HepG2 (cell line): ENCODE data around the gene SPHK1. TPM values are rescaled to one million over a fixed set of nuclear protein-coding genes. Genes with fewer than 3 reads are reported as not detected.

Source experiments
- AHR ChIP-seq: IDR thresholded peaks from 2 replicates; pipeline ENCODE4 v1.6.1; 2018; ENCODE audit warnings: missing genetic modification reagents, missing compliant biosample characterization
- ARNT2 ChIP-seq: sonication (generic); formaldehyde crosslinking; IDR thresholded peaks from 2 replicates; pipeline ENCODE4 v1.8.0; 2022; ENCODE audit warnings: mild to moderate bottlenecking, low read depth, missing genetic modification reagents, moderate library complexity
- ATF5 ChIP-seq: sonication (generic); formaldehyde crosslinking; IDR thresholded peaks from 2 replicates; pipeline ENCODE4 v1.4.0; 2020; ENCODE audit warnings: mild to moderate bottlenecking, low read depth, missing genetic modification reagents
- FOXM1 ChIP-seq: sonication (generic); formaldehyde crosslinking; IDR thresholded peaks from 2 replicates; pipeline ENCODE4 v1.5.0; 2020; ENCODE audit warnings: missing genetic modification reagents
- GABPB1 ChIP-seq: IDR thresholded peaks from 2 replicates; pipeline ENCODE4 v1.6.1; 2016; ENCODE audit warnings: mild to moderate bottlenecking, missing genetic modification reagents, moderate library complexity, missing compliant biosample characterization
- GFI1 ChIP-seq: sonication (generic); formaldehyde crosslinking; IDR thresholded peaks from 2 replicates; pipeline ENCODE4 v1.5.0; 2020; ENCODE audit warnings: missing genetic modification reagents, mild to moderate bottlenecking, borderline replicate concordance
- GLMP ChIP-seq: sonication (generic); formaldehyde crosslinking; IDR thresholded peaks from 2 replicates; pipeline ENCODE4 v1.9.0; 2021; ENCODE audit warnings: missing genetic modification reagents, mild to moderate bottlenecking, borderline replicate concordance
- HDAC6 ChIP-seq: fragments of 200-600 bp; sonication (generic); IDR thresholded peaks from 2 replicates; pipeline ENCODE4 v1.7.0; 2017; ENCODE audit warnings: mild to moderate bottlenecking, antibody characterized with exemption, low read length, low read depth
- HNRNPLL ChIP-seq: fragments of 200-400 bp; formaldehyde crosslinking; IDR thresholded peaks from 2 replicates; pipeline ENCODE4 v1.6.1; 2017; ENCODE audit warnings: mild to moderate bottlenecking, low read depth, low read length; ENCODE audit not compliant: poor library complexity, severe bottlenecking
- HOXA5 ChIP-seq: sonication (generic); formaldehyde crosslinking; IDR thresholded peaks from 2 replicates; pipeline ENCODE4 v1.4.0; 2020; ENCODE audit warnings: missing genetic modification reagents
- IRX3 ChIP-seq: sonication (generic); formaldehyde crosslinking; IDR thresholded peaks from 2 replicates; pipeline ENCODE4 v1.8.1; 2023; ENCODE audit warnings: mild to moderate bottlenecking, low read depth, missing genetic modification reagents, borderline replicate concordance
- JUNB ChIP-seq: sonication (generic); formaldehyde crosslinking; IDR thresholded peaks from 2 replicates; pipeline ENCODE4 v1.8.0; 2022; ENCODE audit warnings: missing genetic modification reagents, mild to moderate bottlenecking, borderline replicate concordance
- KDM4B ChIP-seq: sonication (generic); formaldehyde crosslinking; IDR thresholded peaks from 2 replicates; pipeline ENCODE4 v1.4.0; 2020; ENCODE audit warnings: missing genetic modification reagents
- MIER3 ChIP-seq: IDR thresholded peaks from 2 replicates; pipeline ENCODE4 v1.6.1; 2016; ENCODE audit warnings: missing compliant biosample characterization, borderline replicate concordance
- SETDB1 ChIP-seq: sonication (generic); formaldehyde crosslinking; IDR thresholded peaks from 2 replicates; pipeline ENCODE4 v1.5.1; 2020; ENCODE audit warnings: missing genetic modification reagents, mild to moderate bottlenecking, borderline replicate concordance
- SIN3B ChIP-seq: fragments of 150-350 bp; IDR thresholded peaks from 2 replicates; pipeline ENCODE4 v1.6.1; 2014; ENCODE audit warnings: low read length
- TAF1 ChIP-seq: sonication (generic); formaldehyde crosslinking; IDR thresholded peaks from 2 replicates; pipeline ENCODE4 v1.4.0; 2020; ENCODE audit warnings: missing genetic modification reagents
- TGIF2 ChIP-seq: IDR thresholded peaks from 2 replicates; pipeline ENCODE4 v1.6.1; 2016; ENCODE audit warnings: control low read depth, missing compliant biosample characterization
- ZFP36L2 ChIP-seq: sonication (generic); formaldehyde crosslinking; IDR thresholded peaks from 2 replicates; pipeline ENCODE4 v1.4.0; 2020; ENCODE audit warnings: missing genetic modification reagents
- ZNF280B ChIP-seq: sonication (generic); formaldehyde crosslinking; IDR thresholded peaks from 2 replicates; pipeline ENCODE4 v1.5.0; 2020; ENCODE audit warnings: missing genetic modification reagents, mild to moderate bottlenecking, borderline replicate concordance
- ZNF282 ChIP-seq: fragments of 450-650 bp; IDR thresholded peaks from 2 replicates; pipeline ENCODE4 v1.6.1; 2018; ENCODE audit not compliant: partially characterized antibody
- ZNF350 ChIP-seq: sonication (generic); formaldehyde crosslinking; IDR thresholded peaks from 2 replicates; pipeline ENCODE4 v1.4.0; 2020; ENCODE audit warnings: mild to moderate bottlenecking, low read depth, missing genetic modification reagents, borderline replicate concordance
- ZNF512 ChIP-seq: sonication (generic); formaldehyde crosslinking; IDR thresholded peaks from 2 replicates; pipeline ENCODE4 v1.4.0; 2020; ENCODE audit warnings: mild to moderate bottlenecking, missing genetic modification reagents
- ZNF776 ChIP-seq: sonication (generic); formaldehyde crosslinking; IDR thresholded peaks from 2 replicates; pipeline ENCODE4 v1.4.0; 2020; ENCODE audit warnings: mild to moderate bottlenecking, missing genetic modification reagents
- polyA plus RNA-seq, 8 experiments: library from polyadenylated mRNA; depleted of rRNA in 3 of 8; stranded (reverse) in 7 of 8; unstranded in 1 of 8; fragments of >200 nt; fragmentation: Illumina TruSeq in 4 of 8; extraction: Trizol in 4 of 8; gene quantifications; 2 replicates each; pipeline versions ENCODE4 v1.2.1 to v1.2.3, GENCODE V29; 2011 to 2016; ENCODE audit warnings: low read depth in 4 of 8, missing spikeins in 1 of 8, mixed read lengths in 1 of 8; ENCODE audit not compliant: insufficient read depth in 1 of 8
- total RNA-seq, 5 experiments: library from RNA; depleted of rRNA; stranded (reverse); fragments of >200 nt; fragmentation: Illumina TruSeq; extraction: Trizol; gene quantifications; 2 replicates each; pipeline ENCODE4 v1.2.3, GENCODE V29; 2016; ENCODE audit warnings: low read depth in 1 of 5

Gene SPHK1
- total and polyA plus RNA-seq, 2 of the 13 experiments (the other 11 are each of a cell fraction or from before 2014, with no cell fraction given), result 129 to 160 TPM

- peak; percentile 98 for TF ChIP-seq IRX3
- peak; percentile 94 for TF ChIP-seq KDM4B (CRISPR knock-in tag)
- no peak for TF ChIP-seq ZFP36L2 (CRISPR knock-in tag)
- TF ChIP-seq JUNB (CRISPR knock-in tag), result peak; percentile 48; the same call in 1 of the 2 replicates
- TF ChIP-seq ZNF280B (CRISPR knock-in tag), result peak; percentile 99; the same call in 1 of the 2 replicates
- TF ChIP-seq HNRNPLL, result no peak
- 0 out of 2 replicates have a peak, but pooled peaks have one; percentile 37 for TF ChIP-seq GLMP
- no peak for TF ChIP-seq ATF5
- peak; percentile 48; the same call in 1 of the 2 replicates for TF ChIP-seq TAF1 (CRISPR knock-in tag)
- TF ChIP-seq HDAC6, result no peak
- TF ChIP-seq ARNT2 (CRISPR knock-in tag), result peak; percentile 99
- TF ChIP-seq GFI1 (CRISPR knock-in tag), result peak; percentile 79; the same call in 1 of the 2 replicates
- TF ChIP-seq ZNF776 (CRISPR knock-in tag), result no peak; the same call in none of the 2 replicates
- peak; percentile 88 for TF ChIP-seq TGIF2 (CRISPR knock-in tag)
- TF ChIP-seq ZNF512 (CRISPR knock-in tag), result no peak; the same call in 1 of the 2 replicates
- TF ChIP-seq HOXA5 (CRISPR knock-in tag), result peak; percentile 99
- TF ChIP-seq GABPB1 (CRISPR knock-in tag), result peak; percentile 88
- peak; percentile 85 for TF ChIP-seq FOXM1 (CRISPR knock-in tag)
- peak; percentile 98 for TF ChIP-seq ZNF350 (CRISPR knock-in tag)
- no peak for TF ChIP-seq SIN3B
- TF ChIP-seq SETDB1 (CRISPR knock-in tag), result peak; percentile 90; the same call in 1 of the 2 replicates
- no peak for TF ChIP-seq ZNF282
- peak; percentile 90; the same call in 1 of the 2 replicates for TF ChIP-seq MIER3 (CRISPR knock-in tag)
- peak; percentile 82 for TF ChIP-seq AHR (CRISPR knock-in tag)
These were observed 1.7 kb downstream of the SPHK1 start (continued) for GRCh38 chr17:76385892-76386786.
